ENCODE data around the gene FAM72B.
"Not testable (repeated sequence)": the region's sequence is repeated elsewhere in the genome, so short reads cannot be mapped to it uniquely, and the experiment has no call there.

DNA sequence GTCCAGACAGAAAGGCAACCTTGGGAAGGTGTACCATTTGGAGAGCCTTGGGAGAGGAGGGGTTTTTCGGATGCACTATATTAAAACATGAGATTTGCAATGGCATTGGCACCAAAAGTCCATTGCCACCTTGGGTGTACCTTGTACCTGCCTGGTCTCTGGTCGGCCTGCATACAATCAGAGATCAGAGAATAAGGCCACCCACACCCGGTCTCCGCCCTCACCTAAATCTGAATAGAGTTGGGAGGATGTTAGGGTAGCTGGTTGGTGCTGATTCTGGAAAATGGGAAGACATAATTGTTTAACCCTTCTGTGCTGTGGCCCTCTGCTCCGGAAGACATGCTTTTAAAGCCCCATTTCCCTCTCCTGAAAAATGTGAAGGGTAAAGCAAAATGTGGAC is 3.8 kb upstream of the FAM72B start:
- TF ChIP-seq, protein P1, sequence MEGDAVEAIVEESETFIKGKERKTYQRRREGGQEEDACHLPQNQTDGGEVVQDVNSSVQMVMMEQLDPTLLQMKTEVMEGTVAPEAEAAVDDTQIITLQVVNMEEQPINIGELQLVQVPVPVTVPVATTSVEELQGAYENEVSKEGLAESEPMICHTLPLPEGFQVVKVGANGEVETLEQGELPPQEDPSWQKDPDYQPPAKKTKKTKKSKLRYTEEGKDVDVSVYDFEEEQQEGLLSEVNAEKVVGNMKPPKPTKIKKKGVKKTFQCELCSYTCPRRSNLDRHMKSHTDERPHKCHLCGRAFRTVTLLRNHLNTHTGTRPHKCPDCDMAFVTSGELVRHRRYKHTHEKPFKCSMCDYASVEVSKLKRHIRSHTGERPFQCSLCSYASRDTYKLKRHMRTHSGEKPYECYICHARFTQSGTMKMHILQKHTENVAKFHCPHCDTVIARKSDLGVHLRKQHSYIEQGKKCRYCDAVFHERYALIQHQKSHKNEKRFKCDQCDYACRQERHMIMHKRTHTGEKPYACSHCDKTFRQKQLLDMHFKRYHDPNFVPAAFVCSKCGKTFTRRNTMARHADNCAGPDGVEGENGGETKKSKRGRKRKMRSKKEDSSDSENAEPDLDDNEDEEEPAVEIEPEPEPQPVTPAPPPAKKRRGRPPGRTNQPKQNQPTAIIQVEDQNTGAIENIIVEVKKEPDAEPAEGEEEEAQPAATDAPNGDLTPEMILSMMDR (conservative IDR thresholded peaks at IDR 0.05; ENCODE audit: low read depth, low read length) = not testable (repeated sequence)
- not testable (repeated sequence) for TF ChIP-seq EZH2 (IDR thresholded peaks at IDR 0.05; ENCODE audit: borderline replicate concordance, low read depth, low read length, poor library complexity, severe bottlenecking)
